ENCODE measurements around the gene ADAMTS12.
"Not testable (repeated sequence)": the region's sequence is repeated elsewhere in the genome, so short reads cannot be mapped to it uniquely, and the experiment has no call there.

Gene ADAMTS12

DNA sequence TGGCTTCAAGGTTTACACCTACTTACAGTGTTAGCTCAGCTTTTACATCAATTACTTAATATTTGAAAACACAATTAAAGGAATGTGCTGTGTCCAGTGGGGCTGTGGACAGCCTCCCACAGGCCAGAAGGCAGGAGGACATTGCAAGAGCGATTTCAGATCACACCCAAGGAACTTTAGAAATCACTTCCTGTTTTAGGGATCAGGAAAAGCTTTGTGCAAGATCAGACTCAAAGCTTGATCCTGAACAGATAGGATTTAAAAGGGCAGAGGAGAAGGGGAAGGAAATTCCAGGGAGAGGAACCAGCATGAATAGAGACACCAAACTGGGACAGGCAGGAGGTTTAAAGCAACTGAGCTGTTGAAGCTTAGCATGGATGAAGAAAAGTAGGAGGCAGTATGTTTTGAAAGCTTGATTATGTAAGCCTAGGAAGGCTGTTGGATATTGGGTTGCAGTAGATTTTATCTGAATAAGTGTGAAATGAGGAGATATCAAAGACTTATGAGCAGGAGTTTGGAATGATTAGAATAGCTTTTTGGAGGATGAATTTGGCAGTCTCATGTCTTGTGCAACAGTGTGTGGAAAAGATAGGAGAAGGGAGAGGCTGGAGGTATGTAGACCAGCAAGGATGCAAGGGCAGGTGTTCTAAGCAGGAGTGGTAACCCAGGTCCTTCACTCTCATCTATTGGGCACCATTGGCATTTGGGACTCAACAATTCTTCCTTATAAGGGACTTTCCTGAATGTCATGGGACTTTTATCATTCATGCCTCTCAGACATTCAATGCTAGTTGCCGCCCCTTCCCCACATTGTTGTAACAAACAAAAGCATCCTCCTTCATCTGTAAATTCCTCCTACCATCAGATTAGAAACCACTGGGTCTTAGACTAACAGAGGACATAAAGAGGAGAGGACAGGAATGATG, 327.5 kb downstream of the ADAMTS12 start:
- no peak for DNase-seq

DNA sequence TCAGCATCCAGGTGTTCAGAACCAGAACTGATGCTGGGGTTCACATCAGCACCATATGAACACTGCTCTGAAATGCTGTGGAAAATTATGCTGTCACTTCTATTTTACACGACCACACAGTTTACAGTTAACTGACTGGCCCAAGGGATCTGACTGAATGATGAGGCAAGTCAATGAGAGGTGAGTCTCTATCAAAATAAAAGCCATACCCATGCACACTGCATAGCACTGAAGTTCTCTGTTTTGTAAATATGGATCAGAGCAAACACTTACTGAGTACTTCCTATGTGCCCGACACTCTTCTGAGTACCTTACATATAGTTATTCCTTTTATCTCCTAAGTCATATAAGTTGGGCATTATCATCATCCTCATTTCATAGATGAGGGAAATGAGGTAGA, 328.3 kb downstream of the ADAMTS12 start:
- no peak for DNase-seq

DNA sequence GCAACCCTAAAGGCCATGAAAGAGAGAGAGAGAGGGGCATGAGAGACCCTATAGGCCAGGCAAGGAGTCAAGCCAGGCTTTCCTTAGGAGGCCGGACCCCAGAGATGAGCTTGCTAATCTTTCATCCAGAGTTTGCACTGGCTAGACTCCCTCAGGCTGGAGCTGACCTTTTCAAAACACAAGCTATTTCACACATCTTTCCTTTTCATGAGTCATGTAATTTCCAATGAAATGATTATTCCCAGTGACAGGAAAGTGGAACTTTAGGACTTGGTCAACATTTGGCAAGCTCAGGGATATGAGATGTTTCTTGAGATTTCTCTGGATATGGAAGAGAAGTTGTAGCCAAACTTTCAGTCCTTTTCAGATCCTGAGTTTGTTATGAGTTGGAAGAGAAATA, 333.3 kb downstream of the ADAMTS12 start:
- DNase-seq = no peak

DNA sequence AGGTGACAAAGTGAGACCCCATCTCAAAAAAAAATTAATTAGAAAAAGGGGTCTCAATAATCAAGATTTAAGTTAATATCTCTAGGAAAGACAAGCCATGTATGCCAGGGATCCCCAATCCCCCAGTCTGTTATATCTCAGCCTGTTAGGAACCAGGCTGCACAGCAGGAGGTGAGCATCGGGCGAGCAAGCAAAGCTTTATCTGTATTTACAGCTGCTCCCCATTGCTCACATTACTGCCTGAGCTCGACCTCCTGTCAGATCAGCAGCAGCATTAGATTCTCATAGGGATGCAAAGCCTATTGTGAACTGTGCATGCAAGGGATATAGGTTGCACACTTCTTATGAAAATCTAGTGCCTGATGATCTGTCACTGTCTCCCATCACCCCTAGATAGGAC, 334.2 kb downstream of the ADAMTS12 start:
- DNase-seq = no peak

DNA sequence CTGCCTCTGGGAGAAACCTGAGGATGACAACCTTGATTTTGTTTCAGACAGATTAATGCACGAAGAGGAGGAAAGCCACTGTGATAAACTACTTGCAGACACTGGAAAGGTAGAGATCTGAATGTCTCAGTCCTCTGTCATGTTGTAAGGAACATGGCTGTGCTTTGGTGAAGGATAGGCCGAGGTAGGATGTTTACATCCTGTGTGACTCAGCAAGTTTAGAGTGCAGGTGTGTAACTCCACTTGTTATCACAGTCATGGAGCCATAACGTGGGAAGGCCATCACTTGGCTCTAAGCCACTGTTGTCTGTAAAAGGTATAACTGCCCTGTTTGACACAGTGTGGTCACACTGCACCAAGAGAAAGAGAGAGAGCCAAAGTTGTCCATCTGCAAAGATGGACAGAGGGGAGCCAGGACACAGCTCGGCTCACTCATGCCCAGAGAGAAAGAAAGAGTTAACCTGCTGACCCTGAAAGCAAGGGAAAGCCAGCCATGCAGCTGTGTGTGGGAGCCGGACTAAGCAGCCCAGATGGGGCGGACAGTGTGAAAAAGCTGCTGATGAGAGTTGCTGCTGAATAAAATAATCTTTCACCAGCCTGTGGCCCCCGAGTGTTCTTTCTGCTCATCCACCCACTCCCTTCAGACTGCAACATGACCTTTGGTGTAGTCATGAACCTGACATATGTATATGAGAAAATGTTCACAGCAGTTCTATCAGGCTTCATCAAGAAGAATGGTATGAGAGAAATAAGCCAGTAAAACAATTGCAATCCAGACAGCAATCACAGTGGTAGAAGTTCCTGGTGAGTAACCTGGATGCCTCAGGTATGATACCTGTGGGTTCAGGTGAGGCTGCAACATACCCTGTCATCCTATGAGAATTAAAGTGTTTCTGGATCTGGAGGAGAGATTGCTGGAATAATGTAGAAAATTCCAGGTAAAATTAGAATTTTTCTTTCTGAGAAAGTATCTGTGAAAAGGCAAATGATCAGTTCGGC, 335.2 kb downstream of the ADAMTS12 start:
- DNase-seq = no peak

DNA sequence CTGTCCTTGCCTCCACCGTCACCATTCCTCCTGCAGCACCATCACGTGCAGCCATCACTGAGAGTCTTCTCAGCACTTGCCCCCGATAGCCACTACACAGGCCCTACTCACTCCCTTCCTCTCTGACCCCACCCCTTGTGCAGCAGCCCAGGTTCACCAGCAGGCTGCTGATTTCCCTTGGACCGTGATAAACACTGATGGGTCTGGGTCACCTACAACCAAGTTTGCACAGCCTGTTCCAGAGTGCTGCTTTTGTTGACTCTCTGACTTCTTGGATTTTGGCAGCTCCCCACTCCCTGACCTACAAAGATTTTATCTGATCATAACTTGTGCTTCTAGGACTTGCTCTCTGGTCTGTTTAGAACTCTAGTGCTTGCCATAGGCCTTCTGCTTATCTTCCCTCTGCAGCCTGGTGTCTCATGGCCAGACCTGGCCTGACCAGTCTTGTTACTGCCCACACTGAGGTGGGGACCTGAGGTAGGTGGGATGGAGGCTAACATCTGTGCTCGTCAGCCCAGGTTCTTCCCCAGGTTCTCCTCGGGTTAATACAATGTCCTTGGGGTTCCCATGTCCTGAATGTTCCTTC, 341.7 kb downstream of the ADAMTS12 start:
- no peak for DNase-seq

DNA sequence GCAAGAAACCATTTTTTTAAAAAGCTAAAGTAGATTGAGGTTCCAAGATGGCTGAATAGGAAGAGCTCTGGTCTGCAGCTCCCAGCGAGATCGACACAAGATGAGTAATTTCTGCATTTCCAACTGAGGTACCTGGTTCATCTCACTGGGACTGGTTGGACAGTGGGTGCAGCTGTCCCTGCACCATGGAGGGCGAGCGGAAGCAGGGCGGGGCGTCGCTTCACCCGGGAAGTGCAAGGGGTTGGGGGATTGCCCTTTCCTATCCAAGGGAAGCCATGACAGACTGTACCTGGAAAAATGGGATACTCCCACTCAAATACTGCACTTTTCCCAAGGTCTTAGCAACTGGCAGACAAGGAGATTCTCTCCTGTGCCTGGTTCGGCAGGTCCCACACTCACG, 352.0 kb downstream of the ADAMTS12 start:
- DNase-seq = not testable (repeated sequence)

DNA sequence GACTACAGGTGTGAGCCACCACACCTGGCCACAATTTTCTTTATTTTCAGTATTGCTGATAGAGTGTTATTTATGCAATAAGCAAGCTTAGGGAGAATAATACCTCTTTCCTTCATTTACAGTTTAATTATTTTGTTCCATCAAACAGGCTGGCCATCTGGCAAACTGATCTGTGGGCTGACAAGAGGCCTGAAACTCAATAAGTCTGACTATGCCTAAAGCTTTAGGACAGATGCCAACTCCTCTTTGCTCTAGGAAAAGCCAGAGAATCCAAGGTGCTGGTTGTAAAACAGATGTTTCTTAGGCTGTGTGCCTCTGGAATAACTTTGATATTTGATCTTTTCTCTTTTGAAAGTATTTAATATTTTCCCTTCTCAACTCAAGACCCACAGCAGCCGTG, 352.6 kb downstream of the ADAMTS12 start:
- no peak for DNase-seq

DNA sequence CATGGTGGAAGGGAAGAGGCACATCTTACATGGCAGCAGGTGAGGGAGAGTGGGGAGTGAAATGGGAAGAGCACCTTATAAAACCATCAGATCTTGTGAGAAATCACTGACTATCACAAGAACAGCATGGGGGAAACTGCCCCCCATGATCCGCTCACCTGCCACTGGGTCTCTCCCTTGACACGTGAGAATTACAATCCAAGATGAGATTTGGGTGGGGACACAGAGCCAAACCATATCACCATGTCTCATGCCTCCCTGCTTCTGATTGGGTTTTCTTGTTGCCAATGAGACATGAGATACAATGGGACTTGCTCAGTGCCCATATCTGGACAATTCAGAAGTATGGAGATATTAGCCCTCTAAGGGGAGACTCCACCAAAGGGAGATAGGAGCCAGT, 353.6 kb downstream of the ADAMTS12 start:
- no peak for DNase-seq

DNA sequence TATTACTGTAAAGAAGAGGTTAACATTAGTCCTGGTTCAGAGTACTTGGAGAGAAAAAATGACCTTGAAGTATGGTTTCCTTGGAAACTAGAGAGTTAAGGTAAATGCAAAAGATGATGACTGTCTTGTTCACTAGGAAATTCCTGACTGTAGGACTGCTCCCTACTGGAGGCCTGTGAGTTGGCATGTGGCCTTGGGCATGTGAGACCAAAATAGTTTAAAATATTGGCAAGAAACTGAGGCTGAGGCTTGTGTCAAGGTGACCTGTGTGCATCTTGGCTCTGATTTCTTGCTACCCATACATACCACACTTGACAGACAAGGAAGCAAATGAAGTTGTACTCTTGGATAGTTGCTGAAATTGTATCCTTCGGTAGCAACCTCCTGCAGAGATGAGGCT, 354.6 kb downstream of the ADAMTS12 start:
- no peak for DNase-seq

DNA sequence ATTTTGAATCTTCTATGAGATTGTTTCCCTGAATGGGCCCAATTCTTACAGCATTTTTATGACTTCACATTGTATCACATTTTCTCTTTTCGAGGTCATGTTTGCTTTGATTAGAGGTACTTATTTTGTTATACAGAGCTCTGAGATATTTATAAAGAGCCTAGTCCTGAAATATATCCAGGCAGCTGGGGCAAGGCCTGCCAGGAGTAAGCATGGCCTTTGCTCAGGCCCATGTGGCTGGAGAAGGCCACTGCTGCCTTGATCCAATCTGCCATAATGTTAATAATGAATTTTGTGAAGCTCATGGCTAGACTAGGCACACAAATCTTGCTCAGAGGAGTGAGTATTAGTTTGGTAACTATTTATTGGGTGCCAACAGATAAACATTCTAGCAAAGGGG, 355.0 kb downstream of the ADAMTS12 start:
- no peak for DNase-seq

DNA sequence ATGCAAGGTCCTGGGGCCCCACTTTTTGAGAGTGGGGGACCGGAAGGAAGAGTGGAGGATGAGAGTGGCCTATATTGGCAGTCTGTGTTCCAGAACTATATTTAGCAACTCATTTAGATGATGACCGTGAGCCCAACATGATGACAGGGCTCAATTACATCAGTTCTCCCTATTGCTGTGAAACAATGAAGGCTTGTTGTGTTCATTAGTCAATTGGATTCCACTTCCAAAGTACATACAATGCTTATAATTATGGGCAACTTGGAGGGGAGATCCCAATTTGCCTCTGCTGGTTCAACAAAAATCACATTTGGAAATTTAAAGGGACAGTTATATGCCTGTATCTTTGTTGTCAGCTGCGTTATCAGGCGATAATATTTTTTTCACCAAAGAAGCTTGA, 360.0 kb downstream of the ADAMTS12 start:
- DNase-seq = no peak

DNA sequence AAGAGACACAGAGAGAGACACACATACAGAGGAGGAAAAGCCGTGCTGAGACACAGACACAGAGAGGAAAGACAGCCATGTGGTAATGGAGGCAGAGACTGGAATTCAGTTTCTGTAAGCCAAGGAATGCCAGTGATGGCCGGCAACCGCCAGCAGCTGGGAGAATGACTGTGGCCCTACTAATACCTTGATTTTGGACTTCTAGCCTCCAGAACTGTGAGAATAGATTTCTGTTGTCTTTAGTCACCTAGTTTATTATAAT, 360.8 kb downstream of the ADAMTS12 start:
- DNase-seq = no peak

DNA sequence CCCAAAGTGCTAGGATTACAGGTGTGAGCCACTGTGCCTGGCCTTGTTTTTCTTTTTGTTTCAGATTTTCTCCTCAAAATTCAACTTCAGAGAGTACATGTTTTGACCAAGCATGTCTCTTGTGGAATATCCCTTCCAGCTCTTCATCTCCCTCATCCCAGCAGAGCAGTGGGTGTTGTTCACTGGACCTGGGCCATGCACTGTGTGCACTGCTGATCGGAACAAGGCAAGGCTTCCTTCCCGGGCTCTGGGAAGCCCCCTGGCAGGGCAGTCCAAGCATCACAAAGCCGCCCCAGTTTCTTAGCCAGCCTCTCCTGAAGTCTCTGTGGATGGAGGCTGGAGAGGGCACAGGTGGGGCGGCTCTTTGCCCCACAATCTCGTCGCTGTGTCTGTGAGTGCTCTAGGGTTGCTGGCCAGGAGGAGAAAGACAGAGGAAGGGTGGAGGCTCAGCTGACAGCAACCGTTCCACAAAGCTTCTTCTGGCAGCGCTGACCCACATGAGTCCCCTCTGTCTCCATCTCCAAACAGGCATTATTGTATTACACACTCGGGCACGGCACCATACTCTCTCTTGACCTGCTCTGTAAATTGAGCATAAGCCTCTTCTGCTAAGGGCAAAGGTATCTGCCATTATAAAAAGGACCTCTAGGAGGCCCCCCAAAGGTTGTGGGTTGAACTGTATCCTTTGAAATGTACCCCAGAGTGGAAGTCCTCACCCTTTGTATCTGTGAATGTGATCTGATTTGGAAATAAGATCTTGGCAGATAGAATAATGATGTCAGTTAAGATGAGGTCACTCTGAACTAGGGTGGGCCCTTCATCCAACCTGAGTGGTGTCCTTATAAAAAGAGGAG, 361.4 kb downstream of the ADAMTS12 start:
- no peak for DNase-seq

DNA sequence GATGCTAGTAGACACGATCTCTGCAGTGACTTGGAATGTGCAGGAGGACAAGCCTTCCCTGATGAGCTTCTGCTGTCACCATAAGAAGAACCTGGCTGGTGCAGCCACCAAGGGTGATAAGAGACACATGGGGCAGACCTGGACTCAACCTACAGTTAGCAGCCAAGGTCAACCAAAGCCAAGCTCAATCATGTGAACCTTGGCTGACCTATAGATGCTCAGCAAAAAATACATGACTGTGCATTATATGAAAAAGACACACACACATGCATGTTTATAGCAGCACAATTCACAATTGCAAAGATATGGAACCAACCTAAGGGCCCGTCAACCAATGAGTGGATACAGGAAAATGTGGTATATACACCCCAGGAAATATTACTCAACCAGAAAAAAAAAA, 364.1 kb downstream of the ADAMTS12 start:
- no peak for DNase-seq

DNA sequence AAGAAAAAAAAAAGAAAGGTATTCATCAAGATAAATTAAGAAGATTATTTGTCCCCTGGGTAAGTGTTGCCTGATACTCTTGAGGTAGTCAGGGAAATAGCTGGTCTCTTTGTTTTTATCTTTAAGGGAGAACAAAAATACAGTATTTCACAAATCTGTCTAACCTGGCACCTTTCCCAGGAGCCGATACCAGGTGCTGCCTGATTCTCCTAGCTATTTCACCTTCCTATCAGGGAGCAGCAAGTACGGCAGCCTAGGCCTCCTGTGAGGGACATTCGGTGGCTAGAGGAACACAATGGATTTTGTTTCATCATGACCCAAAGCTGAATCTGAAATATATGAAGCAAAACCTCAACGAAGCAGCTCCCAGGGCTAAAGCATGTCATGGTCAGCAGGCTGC, 365.0 kb downstream of the ADAMTS12 start:
- DNase-seq = no peak

DNA sequence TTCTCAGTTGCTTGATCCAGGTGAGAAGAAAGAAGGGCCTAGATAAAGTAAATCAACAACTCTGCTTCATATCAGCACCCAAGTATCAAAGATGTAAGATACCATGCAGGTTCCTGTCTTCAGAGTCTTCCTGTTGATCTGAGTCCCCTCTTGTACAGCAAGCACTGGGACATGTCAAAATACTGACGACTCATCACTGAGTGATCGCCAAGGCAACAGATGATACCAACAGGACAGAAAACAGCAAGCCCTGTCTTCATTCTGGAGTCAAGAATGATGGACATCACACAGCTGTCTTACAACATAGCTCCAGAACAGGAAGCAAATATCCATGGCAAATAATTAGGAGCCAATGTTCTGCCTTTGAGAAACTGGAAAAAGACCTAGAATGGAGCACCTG, 367.3 kb downstream of the ADAMTS12 start:
- DNase-seq = no peak

DNA sequence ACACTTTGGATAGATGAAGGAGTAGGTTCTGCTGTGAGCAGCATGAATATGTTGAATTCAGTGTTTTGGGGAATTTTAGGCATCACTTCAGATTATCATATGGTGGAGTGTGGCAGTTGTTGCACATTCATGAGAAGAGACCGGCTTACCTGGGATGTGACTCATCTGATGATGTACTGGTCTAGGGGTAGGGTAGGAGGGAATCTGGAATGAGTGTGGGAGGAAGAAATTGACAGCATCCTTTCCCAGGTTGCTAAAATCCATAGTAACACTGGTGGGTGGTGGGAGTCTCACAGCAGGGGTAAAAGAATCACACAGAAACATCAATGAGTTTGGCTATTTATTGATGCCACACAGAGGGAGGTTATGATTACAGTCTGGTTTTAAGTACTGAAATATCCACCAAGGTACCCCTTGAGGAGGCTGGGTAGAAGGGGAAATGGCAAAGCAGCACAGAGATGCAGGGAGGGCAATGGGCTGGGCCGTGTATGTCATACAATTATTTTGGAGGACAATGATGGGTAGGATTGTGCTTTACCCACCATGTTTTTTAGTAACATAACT, 368.5 kb downstream of the ADAMTS12 start:
- no peak for DNase-seq

DNA sequence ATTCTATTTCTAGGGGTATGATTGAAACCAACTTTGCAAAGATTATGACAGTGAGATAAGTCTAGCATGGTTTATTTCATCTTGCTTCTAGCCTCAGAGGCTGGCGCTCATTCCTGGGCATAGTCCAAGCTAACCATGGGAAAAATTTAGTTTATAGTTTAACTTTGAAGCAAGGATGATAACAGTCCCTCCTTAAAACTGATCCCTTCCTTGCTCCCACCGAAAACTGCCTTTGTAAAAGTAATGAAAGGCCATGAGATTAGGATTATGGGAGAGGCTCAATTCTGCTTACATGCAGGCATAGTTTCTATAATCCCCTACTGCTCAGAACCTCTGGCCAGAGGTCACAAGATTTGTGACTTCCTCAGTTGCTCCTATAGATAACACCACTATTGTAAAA, 375.4 kb downstream of the ADAMTS12 start:
- no peak for DNase-seq

DNA sequence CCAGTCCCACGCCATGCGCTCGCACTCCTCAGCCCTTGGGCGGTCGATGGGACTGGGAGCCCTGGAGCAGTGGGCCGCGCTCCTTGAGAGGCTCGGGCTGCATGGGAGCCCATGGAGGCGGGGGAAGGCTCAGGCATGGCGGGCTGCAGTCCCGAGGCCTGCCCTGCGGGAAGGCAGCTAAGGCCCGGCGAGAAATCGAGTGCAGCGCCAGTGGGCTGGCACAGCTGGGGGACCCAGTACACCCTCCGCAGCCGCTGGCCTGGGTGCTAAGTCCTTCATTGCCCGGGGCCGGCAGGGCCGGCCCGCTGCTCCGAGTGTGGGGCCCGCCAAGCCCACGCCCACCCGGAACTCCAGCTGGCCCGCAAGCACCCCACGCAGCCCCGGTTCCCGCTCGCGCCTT, 376.4 kb downstream of the ADAMTS12 start:
- not testable (repeated sequence) for DNase-seq

DNA sequence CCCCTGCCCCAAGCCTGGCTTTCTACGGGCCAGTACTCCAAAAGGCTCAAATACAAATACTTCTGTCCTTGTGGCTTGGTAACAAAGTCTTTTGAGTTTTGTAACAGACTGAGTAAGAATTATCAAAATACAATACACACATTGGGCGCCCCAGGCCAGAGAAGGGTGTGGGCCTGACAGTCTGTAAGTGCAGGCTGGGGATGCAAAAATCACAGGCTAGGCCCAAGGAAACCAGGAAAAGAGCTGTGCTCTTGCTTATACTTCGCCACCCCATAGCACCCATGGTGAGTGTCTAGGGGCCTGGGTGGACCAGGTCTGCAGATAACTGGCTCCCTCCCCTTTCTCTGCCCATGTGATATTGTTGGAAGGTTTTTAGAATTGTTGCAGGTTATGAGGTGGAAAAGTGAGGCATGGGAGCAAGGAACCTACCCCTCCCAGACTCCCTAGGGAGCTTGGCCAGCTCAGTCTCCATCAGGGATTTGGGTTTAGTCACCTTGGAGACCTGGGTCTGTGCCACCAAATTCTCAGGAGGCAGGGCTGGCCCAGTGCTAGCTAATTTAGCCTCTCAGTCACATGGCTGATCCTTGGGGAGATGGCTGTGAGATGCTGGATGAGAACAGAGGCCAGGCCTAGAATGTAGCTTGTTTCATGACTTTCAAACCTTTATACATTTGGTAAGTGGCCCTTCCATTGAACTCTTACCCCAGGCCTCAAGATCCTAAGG, 378.2 kb downstream of the ADAMTS12 start:
- no peak for DNase-seq

DNA sequence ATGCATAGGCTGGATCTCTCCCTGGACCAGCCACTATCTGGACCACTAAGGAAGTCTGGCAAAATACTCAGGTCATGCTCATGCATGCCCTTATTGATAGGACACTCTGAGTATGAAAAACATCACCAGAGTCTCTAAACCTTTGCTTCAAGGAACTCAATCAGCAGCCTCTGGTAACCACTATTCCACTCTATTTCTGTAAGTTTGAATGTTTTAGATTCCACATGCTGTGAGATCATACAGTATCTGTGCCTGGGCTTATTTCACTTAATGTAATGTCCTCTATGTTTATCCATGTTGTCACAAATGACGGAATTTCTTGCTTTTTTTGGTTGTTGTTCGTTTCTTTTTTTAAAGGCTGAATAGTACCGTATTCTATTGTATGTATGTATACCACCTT, 382.8 kb downstream of the ADAMTS12 start:
- DNase-seq = no peak

Data from NCI-H1694 treated with DMSO at 0.1 percent for 48 hours (cell line).